ENCODE data around the gene SLC4A1AP.
"Not testable (repeated sequence)": the region's sequence is repeated elsewhere in the genome, so short reads cannot be mapped to it uniquely, and the experiment has no call there.

Gene SLC4A1AP

DNA sequence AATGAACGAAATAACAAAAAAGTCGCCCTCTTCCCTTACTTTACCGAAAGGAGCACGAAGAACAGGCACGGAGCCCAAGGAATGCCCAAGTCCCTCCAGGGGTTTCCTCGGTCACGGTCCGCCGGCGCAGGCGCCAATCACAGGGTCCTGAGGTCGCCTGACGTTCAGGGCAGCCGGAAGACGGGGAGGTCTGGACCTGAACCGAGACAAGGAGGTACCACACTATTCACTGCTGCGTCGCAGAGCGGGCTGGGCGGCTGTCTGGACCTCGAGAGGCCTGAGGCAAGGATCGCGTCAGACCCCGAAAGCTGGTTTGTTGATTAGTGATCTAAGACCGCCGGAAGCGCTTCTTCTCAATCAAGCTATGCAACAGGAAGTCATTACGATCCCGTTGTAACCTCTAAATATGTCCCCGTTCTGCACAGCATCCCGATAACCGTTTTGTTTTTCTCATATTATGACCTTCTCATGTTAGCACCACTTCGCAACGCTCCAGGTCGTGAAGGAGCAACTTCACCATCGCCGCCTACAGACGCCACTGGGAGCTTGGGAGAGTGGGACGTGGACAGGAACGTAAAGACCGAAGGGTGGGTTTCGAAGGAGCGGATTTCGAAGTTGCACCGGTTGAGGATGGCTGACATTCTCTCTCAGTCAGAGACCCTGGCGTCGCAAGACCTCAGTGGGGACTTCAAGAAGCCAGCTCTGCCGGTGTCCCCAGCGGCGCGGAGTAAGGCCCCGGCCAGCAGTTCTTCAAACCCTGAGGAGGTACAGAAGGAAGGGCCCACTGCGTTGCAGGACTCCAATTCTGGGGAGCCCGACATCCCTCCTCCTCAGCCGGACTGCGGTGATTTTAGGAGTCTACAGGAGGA, at the start of gene SLC4A1AP, which contains the start of gene SUPT7L:
Gene SLC4A1AP (plus strand): TSS at position 605 of the 869 bp plus-strand sequence. CDS start 26 bp downstream, at position 631.
Gene SUPT7L (minus strand): TSS at position 330 of the 869 bp plus-strand sequence. CDS start 1,422 bp downstream, outside the sequence.
- no peak for DNase-seq (ENCODE audit: low read depth)

- DNase-seq (ENCODE audit: low read depth): no peak
These were observed 49.7 kb upstream of the SLC4A1AP start for GRCh38 chr2:27613985-27614384.

- DNase-seq (ENCODE audit: low read depth): no peak
These were observed 48.4 kb upstream of the SLC4A1AP start for GRCh38 chr2:27615316-27615715.

GRCh38 chr2:27621524-27621923, 42.2 kb upstream of the SLC4A1AP start:
- DNase-seq (ENCODE audit: low read depth): no peak

- DNase-seq (ENCODE audit: low read depth): peak; percentile 52
These were observed 40.7 kb upstream of the SLC4A1AP start for GRCh38 chr2:27622921-27623384.

DNA sequence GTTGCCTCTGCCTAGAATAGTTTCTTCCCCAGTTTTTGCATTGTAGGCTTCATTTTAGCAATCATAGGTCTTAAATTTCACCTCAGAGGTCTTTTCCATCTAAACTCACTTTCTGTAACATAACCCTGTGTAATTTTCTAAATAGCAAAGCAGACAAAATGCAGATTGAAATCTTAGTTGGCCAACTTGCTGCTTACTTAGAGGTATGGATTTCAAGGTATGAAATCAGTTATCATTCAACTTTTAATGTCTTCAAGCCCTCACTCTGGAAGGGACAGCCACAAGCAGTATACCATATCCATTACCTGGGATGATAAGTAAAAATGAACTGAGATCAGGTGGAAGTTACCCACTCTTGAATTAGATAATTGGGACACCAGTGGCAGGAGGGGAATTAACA, 38.7 kb upstream of the SLC4A1AP start:
- no peak for DNase-seq (ENCODE audit: low read depth)

DNA sequence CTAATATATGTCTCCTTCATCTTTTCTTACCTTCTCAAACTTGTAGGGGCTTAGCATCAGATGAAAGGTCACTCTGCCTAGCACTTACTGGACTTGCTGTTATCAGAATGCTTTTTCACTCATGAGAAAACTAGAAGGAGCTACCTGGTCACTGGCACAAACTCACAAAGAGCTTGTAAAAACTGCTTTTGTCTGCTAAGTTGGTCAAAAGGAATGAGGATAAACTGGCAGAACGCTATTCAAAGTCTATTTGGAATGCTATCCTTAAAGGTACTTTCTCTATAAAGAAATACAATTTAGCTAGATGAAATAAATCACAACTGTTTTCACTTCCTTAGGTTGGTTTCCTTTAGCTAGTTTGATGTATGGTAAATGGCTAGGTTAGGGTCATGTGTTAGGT, 37.4 kb upstream of the SLC4A1AP start:
- DNase-seq (ENCODE audit: low read depth): not testable (repeated sequence)

DNA sequence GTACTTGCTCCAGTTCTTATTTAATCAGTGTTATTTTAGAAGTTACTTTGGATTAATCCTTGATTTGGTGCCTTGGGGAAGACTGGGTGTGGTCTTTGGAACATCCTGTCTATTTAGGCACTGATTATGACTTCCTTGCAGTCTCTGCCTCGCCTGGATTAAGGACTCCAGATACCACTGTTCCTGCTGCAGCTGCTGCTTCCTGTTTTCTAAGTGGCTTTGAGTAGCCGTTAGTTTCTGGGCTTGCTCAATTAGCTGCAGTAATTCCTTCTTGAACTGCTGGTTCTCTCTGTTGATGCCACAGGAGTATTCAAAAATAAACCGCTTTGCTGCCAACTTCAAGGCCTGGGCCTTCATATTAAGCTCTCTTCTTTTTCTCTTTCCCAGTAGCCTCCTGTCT, 36.8 kb upstream of the SLC4A1AP start:
- not testable (repeated sequence) for DNase-seq (ENCODE audit: low read depth)

DNA sequence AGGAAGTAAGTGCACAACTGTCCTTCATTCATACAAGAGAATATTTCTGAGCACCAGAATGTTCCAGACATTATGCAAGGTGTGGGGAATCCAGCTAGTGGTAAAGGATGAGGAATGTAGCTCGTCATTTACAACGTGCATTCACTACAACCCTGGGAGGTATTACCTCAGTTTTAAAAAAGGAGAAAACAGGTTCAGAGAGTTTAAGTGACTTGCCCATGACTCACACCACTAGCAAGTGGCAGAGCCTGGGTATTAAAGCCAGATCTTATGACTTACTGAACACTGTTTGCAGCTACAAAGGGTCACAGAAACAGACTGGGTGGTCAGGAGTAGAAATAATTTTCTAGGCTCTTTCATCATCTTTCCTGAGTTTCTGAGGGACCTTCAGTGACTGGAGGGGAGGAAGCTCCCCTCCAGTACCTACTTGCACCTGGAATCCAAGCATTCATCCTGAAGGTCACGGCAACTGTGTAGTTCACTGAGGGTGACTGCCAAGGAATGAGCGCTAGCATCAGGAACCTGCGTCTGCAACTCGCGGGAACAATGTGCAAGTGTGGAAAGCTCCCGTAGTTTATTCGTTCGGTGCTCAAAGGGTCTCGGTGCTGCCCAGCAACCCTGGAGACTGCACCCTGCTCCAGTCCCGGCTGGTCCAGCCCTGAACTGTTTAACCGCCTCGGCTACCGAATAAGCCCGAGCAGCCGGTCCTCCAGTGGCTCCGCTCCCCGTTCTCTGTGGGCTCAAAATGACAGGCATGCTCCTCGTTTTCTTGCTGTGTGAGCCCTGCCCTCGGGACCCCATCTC, 35.5 kb upstream of the SLC4A1AP start:
- DNase-seq (ENCODE audit: low read depth): peak; percentile 94

DNA sequence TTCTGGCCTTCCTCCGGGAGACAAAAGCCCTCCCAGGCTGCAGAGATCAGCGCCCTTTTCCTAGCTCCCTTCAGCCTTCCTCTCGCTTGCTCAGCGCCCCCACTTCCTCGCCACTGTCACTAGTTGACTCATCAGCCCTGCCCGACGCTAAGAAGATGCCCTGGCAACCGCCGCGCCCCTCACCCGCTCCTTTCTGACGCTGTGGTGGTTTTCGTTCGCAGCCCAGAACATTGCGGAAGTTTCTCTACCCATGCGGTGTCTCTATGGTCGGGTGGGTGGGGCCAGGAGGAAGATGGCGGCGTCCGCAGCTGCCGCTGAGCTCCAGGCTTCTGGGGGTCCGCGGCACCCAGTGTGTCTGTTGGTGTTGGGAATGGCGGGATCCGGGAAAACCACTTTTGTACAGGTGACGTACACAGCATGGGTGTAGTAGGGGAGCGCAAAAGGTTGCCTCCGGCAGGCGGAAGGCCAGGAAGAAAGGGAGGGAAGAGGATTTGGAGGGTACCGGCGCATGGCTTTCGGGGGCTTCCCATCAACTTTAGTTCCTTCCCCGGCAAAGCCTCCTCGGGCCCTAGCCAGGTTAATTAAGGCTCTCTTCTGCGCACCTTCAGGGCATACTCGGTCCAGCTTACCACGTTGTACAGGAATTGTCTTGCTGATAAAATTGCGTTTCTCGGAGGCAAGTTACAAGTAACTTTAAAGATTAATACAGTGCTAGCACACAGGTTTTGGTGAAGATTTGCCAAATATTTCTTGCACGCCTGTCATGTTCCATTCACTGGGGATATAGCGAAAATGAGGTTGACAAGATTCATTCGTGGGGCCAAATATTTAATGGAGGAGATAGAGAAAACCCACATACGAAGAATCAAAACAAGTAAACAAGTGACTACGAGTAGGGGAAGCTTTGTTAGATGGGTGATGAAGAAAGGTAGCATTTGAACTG, 34.7 kb upstream of the SLC4A1AP start, which contains the start of the genes CCDC121 and GPN1:
Gene CCDC121 (minus strand): TSS at position 246 of the 943 bp plus-strand sequence. CDS start 1,213 bp downstream, outside the sequence.
Gene GPN1 (plus strand): TSS at position 284 of the 943 bp plus-strand sequence. CDS start 9 bp downstream, at position 293.
- peak; percentile 68 for DNase-seq (ENCODE audit: low read depth)

- DNase-seq (ENCODE audit: low read depth): not testable (repeated sequence)
These were observed 33.4 kb upstream of the SLC4A1AP start for GRCh38 chr2:27630257-27630656.

DNA sequence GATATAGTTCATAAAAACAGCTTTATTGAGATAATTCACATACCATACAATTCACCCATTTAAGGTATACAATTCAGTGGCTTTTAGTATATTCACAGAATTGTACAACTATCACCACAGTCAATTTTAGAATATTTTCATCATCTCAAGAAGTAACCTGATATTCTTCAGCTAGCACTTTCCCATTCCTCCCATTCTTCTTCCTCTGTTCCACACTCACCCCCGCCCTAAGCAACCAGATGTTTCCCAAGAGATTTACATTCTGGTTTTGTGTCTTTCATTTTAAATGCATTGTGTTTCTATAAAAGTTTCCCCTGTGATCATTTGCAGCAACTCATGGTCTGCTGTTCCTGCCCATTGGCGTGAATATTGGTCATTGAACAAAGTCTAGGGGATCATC, 29.4 kb upstream of the SLC4A1AP start:
- no peak for DNase-seq (ENCODE audit: low read depth)

DNA sequence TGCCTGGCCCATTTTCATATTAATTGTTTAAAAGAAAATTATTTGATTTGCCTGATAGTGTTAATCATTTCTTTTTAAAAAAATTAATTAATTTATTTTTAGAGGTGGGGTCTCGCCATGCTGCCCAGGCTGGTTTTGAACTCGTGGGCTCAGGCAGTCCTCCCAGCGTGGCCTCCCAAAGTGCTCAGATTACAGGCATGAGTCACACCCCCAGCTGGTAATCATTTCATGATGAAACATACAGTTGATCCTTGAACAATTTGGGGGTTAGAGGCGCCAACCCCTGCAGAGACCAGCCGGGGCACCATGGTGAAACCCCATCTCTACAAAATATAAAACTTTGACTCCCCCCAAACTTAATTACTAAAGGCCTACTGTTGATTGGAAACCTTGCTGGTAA, 26.9 kb upstream of the SLC4A1AP start:
- DNase-seq (ENCODE audit: low read depth): no peak

DNA sequence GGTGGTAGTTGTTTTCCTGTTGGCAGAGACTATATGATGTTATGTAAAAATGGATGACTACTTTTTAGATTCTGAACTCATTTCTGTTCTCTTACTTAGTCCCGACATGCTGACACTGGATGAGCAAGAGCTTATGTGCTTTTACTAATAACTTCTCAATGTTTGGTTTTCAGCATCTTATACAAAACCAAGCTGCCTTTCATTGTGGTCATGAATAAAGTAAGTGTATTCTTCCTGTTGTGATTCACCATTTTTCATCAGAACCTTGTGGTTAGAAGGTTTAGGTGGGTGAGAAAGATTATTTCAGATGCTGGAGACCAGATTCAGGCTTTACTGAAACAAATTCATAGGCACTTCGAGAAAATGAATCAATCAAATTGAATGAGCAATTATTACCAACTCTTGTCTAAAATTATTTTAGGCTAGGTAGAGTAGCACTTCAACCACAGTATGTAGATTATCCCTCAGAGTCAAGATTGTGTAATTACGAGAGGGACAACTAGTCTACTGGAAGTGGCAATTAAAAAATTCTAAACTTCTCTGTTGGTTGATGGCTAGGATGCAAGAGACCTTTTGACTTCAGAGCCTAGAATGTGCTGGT, 25.6 kb upstream of the SLC4A1AP start:
- peak; percentile 90 for DNase-seq (ENCODE audit: low read depth)

DNA sequence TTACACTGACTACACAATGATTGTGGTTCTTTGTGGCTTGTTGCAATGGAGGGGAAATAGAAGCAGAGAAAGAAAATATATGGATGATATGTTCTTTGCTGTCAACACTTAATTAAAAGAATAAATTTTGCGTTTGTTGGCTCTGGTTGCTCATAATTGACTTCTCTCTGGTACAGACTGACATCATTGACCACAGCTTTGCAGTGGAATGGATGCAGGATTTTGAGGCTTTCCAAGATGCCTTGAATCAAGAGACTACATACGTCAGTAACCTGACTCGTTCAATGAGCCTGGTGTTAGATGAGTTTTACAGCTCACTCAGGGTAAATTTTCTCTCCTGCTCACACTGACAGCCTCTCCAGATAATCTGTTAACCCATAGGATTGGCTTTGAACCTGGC, 25.0 kb upstream of the SLC4A1AP start:
- peak; percentile 94 for DNase-seq (ENCODE audit: low read depth)

GRCh38 chr2:27640722-27641245, 22.9 kb upstream of the SLC4A1AP start:
- DNase-seq (ENCODE audit: low read depth): no peak

DNA sequence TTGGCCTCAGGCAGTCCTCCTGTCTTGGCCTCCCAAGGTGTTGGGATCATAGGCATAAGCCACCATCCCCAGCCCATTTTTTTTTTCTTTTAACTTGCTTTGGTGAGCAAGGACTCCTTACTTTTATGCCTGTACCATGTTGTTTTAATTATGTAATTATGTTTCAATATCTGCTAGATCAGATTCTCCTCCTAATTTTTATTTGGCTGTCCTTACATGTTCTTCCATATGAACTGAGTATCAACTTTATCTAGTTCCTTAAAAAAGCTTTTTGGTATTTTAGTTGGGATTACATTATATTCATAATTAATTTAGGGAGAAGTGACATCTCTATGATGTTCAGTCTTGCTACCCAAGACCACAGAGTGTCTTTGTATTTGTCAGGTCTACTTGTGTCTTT, 18.5 kb upstream of the SLC4A1AP start:
- DNase-seq (ENCODE audit: low read depth): no peak

GRCh38 chr2:27647289-27647688, 16.4 kb upstream of the SLC4A1AP start:
- DNase-seq (ENCODE audit: low read depth): no peak

DNA sequence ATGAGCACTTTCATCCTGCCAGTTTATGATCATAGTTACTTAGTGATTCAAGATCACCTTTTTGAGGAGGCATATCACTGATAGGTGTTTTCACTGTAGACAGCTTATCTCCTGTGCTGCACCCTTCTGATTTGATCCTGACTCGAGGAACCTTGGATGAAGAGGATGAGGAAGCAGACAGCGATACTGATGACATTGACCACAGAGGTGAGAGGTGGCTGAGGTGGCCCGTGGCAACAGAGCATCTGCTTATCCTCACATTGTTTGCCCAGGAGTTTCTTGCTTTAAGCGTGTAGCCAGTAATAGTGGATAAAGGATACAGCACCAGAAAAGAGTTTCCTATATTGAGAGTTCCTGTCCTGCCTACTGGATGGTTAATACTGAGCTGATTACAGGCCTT, 16.0 kb upstream of the SLC4A1AP start:
- no peak for DNase-seq (ENCODE audit: low read depth)

- DNase-seq (ENCODE audit: low read depth): no peak
These were observed 12.6 kb upstream of the SLC4A1AP start for GRCh38 chr2:27651056-27651455.

DNA sequence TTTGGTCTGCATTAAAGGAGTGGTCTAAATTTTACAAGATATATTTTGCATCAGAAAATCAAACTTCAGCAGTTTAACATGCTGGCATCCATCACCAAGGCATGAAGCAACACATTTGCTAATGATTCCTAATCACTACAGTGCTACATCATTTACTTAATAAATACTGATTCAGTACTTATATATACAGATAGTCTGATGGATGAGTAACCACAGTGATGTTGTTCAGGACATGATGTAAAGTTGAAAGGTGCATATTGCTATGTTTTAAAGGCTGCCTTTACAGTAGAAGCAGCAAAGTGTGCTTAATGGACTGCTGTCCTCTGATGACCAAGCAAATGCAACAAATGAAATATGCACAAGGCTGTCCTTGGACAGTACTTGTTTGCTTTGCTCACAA, 11.3 kb upstream of the SLC4A1AP start:
- DNase-seq (ENCODE audit: low read depth): no peak

Measured in non-pigmented ciliary epithelial cell (primary cell).